ENCODE measurements around the gene SLC7A5.
"Not testable (repeated sequence)": the region's sequence is repeated elsewhere in the genome, so short reads cannot be mapped to it uniquely, and the experiment has no call there.

- TF ChIP-seq, protein P1, sequence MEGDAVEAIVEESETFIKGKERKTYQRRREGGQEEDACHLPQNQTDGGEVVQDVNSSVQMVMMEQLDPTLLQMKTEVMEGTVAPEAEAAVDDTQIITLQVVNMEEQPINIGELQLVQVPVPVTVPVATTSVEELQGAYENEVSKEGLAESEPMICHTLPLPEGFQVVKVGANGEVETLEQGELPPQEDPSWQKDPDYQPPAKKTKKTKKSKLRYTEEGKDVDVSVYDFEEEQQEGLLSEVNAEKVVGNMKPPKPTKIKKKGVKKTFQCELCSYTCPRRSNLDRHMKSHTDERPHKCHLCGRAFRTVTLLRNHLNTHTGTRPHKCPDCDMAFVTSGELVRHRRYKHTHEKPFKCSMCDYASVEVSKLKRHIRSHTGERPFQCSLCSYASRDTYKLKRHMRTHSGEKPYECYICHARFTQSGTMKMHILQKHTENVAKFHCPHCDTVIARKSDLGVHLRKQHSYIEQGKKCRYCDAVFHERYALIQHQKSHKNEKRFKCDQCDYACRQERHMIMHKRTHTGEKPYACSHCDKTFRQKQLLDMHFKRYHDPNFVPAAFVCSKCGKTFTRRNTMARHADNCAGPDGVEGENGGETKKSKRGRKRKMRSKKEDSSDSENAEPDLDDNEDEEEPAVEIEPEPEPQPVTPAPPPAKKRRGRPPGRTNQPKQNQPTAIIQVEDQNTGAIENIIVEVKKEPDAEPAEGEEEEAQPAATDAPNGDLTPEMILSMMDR (IDR thresholded peaks at IDR 0.05): not testable (repeated sequence)
- not testable (repeated sequence) for TF ChIP-seq POLR2A, POLR2AphosphoS5 (IDR thresholded peaks at IDR 0.05)
Measured at GRCh38 chr16:87896176-87896890, 27.0 kb upstream of the SLC7A5 start.

Measured in prostate gland (tissue), 2 donors.